PC-3 (cell line): ENCODE data around the gene HUNK. TPM values are rescaled to one million over a fixed set of nuclear protein-coding genes. Genes with fewer than 3 reads are reported as not detected.

Experiments
- ATAC-seq: fragments of 200-7000 bp; cut with Tn5 transposase; 2 replicates; pipeline ENCODE4 v1.9.1; 2020; ENCODE audit warnings: mild to moderate bottlenecking, moderate library complexity
- BruUV-seq: library from RNA; stranded (reverse); fragments of 400-500 nt; replicated peaks from 2 replicates; lab custom pipeline; 2021; lab: Mats Ljungman, UMichigan
- CTCF ChIA-PET: fragments of 300-600 bp; sonication (Branson Sonifier 250); formaldehyde crosslinking; loops from one replicate; lab custom pipeline; 2022; ENCODE audit warnings: antibody characterized with exemption; lab: Charles Lee
- POLR2A ChIA-PET: fragments of 300-600 bp; sonication (Branson Sonifier 250); formaldehyde crosslinking; loops from one replicate; lab custom pipeline; 2022; ENCODE audit warnings: antibody characterized with exemption; ENCODE audit not compliant: unreplicated experiment; lab: Charles Lee
- DNase-seq: peaks from one replicate; pipeline ENCODE4 v3.0.0-alpha.2; 2015
- H2AFZ ChIP-seq: fragments of 300-600 bp; sonication (generic); 2 replicates; pipeline ENCODE4 v1.6.0; 2016; ENCODE audit warnings: antibody characterized with exemption, low read length
- H3F3A ChIP-seq: fragments of 300-600 bp; sonication (generic); one replicate; pipeline ENCODE4 v1.6.0; 2017; ENCODE audit warnings: antibody characterized with exemption, low read length, control low read depth, mild to moderate bottlenecking; ENCODE audit not compliant: unreplicated experiment
- H3K27ac ChIP-seq: fragments of 300-600 bp; sonication (generic); 2 replicates; pipeline ENCODE4 v1.5.1; 2016; ENCODE audit warnings: mild to moderate bottlenecking, low read length
- H3K27me3 ChIP-seq: fragments of 300-600 bp; sonication (generic); 2 replicates; pipeline ENCODE4 v1.6.1; 2016; ENCODE audit warnings: low read length, mixed read lengths
- H3K36me3 ChIP-seq: fragments of 300-600 bp; sonication (generic); 2 replicates; pipeline ENCODE4 v1.6.1; 2016; ENCODE audit warnings: low read depth, mixed run types, low read length, mixed read lengths
- H3K4me1 ChIP-seq: fragments of 300-600 bp; sonication (generic); 2 replicates; pipeline ENCODE4 v1.5.1; 2016; ENCODE audit warnings: low read length; ENCODE audit not compliant: insufficient read depth
- H3K4me2 ChIP-seq: fragments of 300-600 bp; sonication (generic); 2 replicates; pipeline ENCODE4 v1.6.0; 2016; ENCODE audit warnings: low read length
- H3K4me3 ChIP-seq: fragments of 300-600 bp; sonication (generic); 2 replicates; pipeline ENCODE4 v1.5.1; 2016; ENCODE audit warnings: mild to moderate bottlenecking, low read length, mixed read lengths
- H3K79me2 ChIP-seq: fragments of 300-600 bp; sonication (generic); 2 replicates; pipeline ENCODE4 v1.6.1; 2017; ENCODE audit warnings: low read length, mixed read lengths
- H3K9ac ChIP-seq: fragments of 300-600 bp; sonication (generic); 2 replicates; pipeline ENCODE4 v1.6.0; 2016; ENCODE audit warnings: mild to moderate bottlenecking, low read length
- H3K9me2 ChIP-seq: fragments of 300-600 bp; sonication (generic); replicated peaks from 2 replicates; pipeline ENCODE4 v1.6.1; 2016; ENCODE audit warnings: mixed run types, low read length, mixed read lengths
- H3K9me3 ChIP-seq: fragments of 300-600 bp; sonication (generic); 2 replicates; pipeline ENCODE4 v1.6.1; 2016; ENCODE audit warnings: low read length, mixed read lengths
- H4K20me1 ChIP-seq: fragments of 300-600 bp; sonication (generic); 2 replicates; pipeline ENCODE4 v1.6.1; 2016; ENCODE audit warnings: low read length, mixed read lengths
- EZH2 ChIP-seq: fragments of 300-600 bp; sonication (generic); IDR thresholded peaks from one replicate; pipeline ENCODE4 v1.6.1; 2017; ENCODE audit warnings: antibody characterized with exemption, mild to moderate bottlenecking, low read length; ENCODE audit not compliant: unreplicated experiment
- EZH2phosphoT487 ChIP-seq: fragments of 300-600 bp; sonication (generic); IDR thresholded peaks from 2 replicates; pipeline ENCODE4 v1.6.1; 2018; ENCODE audit warnings: mild to moderate bottlenecking, antibody characterized with exemption, low read length, borderline replicate concordance
- intact Hi-C: fragments of 100-400 bp; cut with micrococcal nuclease; formaldehyde crosslinking; loops from 2 replicates; pipeline ENCODE4 v1.9.0; 2023
- total RNA-seq: library from RNA; depleted of rRNA; stranded (reverse); fragments of >200 nt; gene quantifications from 2 replicates; pipeline ENCODE4 v1.2.3, GENCODE V29; 2014
- TF ChIP-seq, protein P1 (sequence below): fragments of 300-600 bp; sonication (generic); conservative IDR thresholded peaks from 2 replicates; pipeline ENCODE4 v1.5.1; 2017; ENCODE audit warnings: antibody characterized with exemption, low read depth, mild to moderate bottlenecking, low read length

Gene HUNK
- total RNA-seq, 1 experiment from 2014 or later = not detected

DNA sequence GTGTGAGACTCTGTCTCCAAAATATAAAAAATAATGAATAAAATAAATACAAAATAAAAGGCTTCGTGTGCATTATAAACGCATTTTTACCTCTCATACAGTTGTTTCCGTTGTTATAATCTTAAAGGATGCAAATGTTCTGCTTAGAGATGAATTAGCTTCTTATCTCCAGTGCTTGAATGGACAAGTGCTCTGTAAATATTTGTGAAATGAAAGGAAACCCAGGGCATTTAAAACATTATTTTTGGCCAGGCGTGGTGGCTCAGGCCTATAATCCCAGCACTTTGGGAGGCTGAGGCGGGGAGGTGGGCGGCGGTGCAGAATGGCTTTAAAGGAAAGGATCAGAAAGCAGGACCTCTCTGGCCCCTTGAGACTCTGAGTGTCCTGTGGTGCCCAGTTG lies 94.5 kb downstream of the HUNK start:
- no peaks in the 10 kb centered on the region for H3K4me1 ChIP-seq

DNA sequence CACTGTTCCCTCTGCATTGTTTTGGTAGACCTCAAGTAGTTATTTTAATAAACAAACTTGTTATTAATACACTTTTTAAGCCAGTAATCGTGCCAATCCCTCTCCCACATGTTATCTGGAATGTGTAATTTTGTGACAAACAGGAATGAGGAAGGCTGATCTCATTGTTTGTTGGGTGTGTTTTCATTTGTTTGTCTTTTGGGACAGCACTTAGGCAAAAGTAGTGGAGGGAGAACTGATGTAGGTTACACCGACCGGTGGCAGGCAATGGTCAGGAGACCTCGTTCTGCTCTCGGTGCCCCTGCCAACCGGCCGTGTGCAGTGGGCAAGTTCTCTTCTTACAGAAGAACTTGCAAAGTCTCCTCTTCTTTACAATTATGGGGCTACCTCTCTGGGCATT lies 99.8 kb downstream of the HUNK start:
- Histone ChIP-seq H3K9me3 (no peaks in the 10 kb centered on the region), H4K20me1 (no peaks in the 10 kb centered on the region), H3K27ac (no peak overlapping the region), H2AFZ (no peak overlapping the region), H3F3A (no peaks in the 10 kb centered on the region), H3K27me3 (peaks cover 72% of the 10 kb centered on the region), H3K4me1 (no peaks in the 10 kb centered on the region), H3K36me3 (no peaks in the 10 kb centered on the region), H3K9ac (no peak overlapping the region), H3K4me3 (no peak overlapping the region), H3K79me2 (no peaks in the 10 kb centered on the region), H3K9me2 (no peaks in the 10 kb centered on the region), H3K4me2 (no peak overlapping the region)
- CTCF ChIA-PET = interaction anchor here (0.6 kb wide), 1 partner anchor 298 kb away, joined by 3 read pairs; no protein-coding TSS in a partner anchor
- intact Hi-C loops = no loop called here
- no TSS peak for BruUV-seq
- ATAC-seq (no peak), DNase-seq (no peak)
- POLR2A ChIA-PET = no interaction called here
- no peak for TF ChIP-seq EZH2phosphoT487

More for the DNA sequence above, 94.5 kb downstream of the HUNK start:
- no peaks in the 10 kb centered on the region for H4K20me1 ChIP-seq
- TF ChIP-seq EZH2 (no peak), EZH2phosphoT487 (no peak)
- TF ChIP-seq, protein P1, sequence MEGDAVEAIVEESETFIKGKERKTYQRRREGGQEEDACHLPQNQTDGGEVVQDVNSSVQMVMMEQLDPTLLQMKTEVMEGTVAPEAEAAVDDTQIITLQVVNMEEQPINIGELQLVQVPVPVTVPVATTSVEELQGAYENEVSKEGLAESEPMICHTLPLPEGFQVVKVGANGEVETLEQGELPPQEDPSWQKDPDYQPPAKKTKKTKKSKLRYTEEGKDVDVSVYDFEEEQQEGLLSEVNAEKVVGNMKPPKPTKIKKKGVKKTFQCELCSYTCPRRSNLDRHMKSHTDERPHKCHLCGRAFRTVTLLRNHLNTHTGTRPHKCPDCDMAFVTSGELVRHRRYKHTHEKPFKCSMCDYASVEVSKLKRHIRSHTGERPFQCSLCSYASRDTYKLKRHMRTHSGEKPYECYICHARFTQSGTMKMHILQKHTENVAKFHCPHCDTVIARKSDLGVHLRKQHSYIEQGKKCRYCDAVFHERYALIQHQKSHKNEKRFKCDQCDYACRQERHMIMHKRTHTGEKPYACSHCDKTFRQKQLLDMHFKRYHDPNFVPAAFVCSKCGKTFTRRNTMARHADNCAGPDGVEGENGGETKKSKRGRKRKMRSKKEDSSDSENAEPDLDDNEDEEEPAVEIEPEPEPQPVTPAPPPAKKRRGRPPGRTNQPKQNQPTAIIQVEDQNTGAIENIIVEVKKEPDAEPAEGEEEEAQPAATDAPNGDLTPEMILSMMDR = no peak
- no peaks in the 10 kb centered on the region for H3K36me3 ChIP-seq
- H2AFZ ChIP-seq = no peak overlapping the region
- no peak overlapping the region for H3K4me3 ChIP-seq
- DNase-seq = no peak
- H3K9me2 ChIP-seq = no peaks in the 10 kb centered on the region
- intact Hi-C loops = no loop called here
- no peak overlapping the region for H3K9ac ChIP-seq
- H3K27ac ChIP-seq = no peak overlapping the region
- CTCF ChIA-PET = no interaction called here
- no peaks in the 10 kb centered on the region for H3K79me2 ChIP-seq
- H3K9me3 ChIP-seq = no peaks in the 10 kb centered on the region
- H3K4me2 ChIP-seq = no peak overlapping the region
- H3F3A ChIP-seq = no peaks in the 10 kb centered on the region
- H3K27me3 ChIP-seq = peaks cover 78% of the 10 kb centered on the region
- no TSS peak for BruUV-seq
- POLR2A ChIA-PET = no interaction called here
- ATAC-seq = no peak

GRCh38 chr21:31973402-31973944 lies 100.7 kb downstream of the HUNK start:
- CTCF ChIA-PET = no interaction called here
- H3K27me3 ChIP-seq = peaks cover 64% of the 10 kb centered on the region
- H3K79me2 ChIP-seq = no peaks in the 10 kb centered on the region
- no peaks in the 10 kb centered on the region for H4K20me1 ChIP-seq
- TF ChIP-seq EZH2 (no peak), EZH2phosphoT487 (no peak)
- TF ChIP-seq, protein P1 = no peak
- POLR2A ChIA-PET = no interaction called here
- no peaks in the 10 kb centered on the region for H3K4me1 ChIP-seq
- H3K9me2 ChIP-seq = no peaks in the 10 kb centered on the region
- no peak for ATAC-seq
- DNase-seq = no peak
- no peak overlapping the region for H3K4me2 ChIP-seq
- H3K9ac ChIP-seq = no peak overlapping the region
- no TSS peak for BruUV-seq
- no peak overlapping the region for H3K27ac ChIP-seq
- intact Hi-C loops = no loop called here
- H3K9me3 ChIP-seq = no peaks in the 10 kb centered on the region
- no peaks in the 10 kb centered on the region for H3F3A ChIP-seq
- no peak overlapping the region for H2AFZ ChIP-seq
- no peak overlapping the region for H3K4me3 ChIP-seq
- H3K36me3 ChIP-seq = no peaks in the 10 kb centered on the region
